Activated T-cell treated with anti-CD3 and anti-CD28 coated beads, Interleukin-2, amount 50 U/mL, for 72 hours (primary cell): Measurements from ENCODE around the gene RGS8. TPM values are rescaled to one million over a fixed set of nuclear protein-coding genes. Genes with fewer than 3 reads are reported as not detected.
A peak's percentile ranks its signal among the peaks of the same experiment; 100 is the strongest.

Experiments
- ATAC-seq, 2 donors: fragments of 150-1000 bp; cut with Tn5 transposase; replicated peaks in 1 of 2; 2 replicates each; pipeline ENCODE4 v1.10.0; 2021; ENCODE audit warnings: moderate library complexity in 2 of 2, mild to moderate bottlenecking in 1 of 2
- DNase-seq, 2 donors: peaks; one replicate each; pipeline ENCODE4 v3.0.0; 2021 to 2022; ENCODE audit warnings: mixed read lengths in 1 of 2
- H3K27ac Mint-ChIP-seq: one replicate; pipeline ENCODE4 v1.8.0; 2022; ENCODE audit warnings: mild to moderate bottlenecking, moderate library complexity, mixed read lengths
- H3K27me3 Mint-ChIP-seq: one replicate; pipeline ENCODE4 v1.8.0; 2022; ENCODE audit warnings: low read depth, mixed read lengths
- H3K36me3 Mint-ChIP-seq, 2 donors: one replicate each; pipeline ENCODE4 v1.8.0; 2022; ENCODE audit warnings: mixed read lengths in 2 of 2, mild to moderate bottlenecking in 1 of 2; ENCODE audit not compliant: insufficient read depth in 2 of 2
- H3K4me1 Mint-ChIP-seq: one replicate; pipeline ENCODE4 v1.8.0; 2022; ENCODE audit warnings: low read depth, mixed read lengths
- H3K4me3 Mint-ChIP-seq, 2 donors: one replicate each; pipeline ENCODE4 v1.8.0; 2022; ENCODE audit warnings: mild to moderate bottlenecking in 2 of 2, mixed read lengths in 2 of 2, moderate library complexity in 2 of 2
- H3K9me3 Mint-ChIP-seq, 2 donors: one replicate each; pipeline ENCODE4 v1.8.0; 2022; ENCODE audit warnings: mixed read lengths in 2 of 2
- total RNA-seq, 2 donors: library from RNA; stranded (reverse); gene quantifications; one replicate each; pipeline ENCODE4 v1.2.3, GENCODE V29; 2022

RGS8 gene
- total RNA-seq, 2 donors from 2014 or later = 0.05 TPM; not detected in 1

DNA sequence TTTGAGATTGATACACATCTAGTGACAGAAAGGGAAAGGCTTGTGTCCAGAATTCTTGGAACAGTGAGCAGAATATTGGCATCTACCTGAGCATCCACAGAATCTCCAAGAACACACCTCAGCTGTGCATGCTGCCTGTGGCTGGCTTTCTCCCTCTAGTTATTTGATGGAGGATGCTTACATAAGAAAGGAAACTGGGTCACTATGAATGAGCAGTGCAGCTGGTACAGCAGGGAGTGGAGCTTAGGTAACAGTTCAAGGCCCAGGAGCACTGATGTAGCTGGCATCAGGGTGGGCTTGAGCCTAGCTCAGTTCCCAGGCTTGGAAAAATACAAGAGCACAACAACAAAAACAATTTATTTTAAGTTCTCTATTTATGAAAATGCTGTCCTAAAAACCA, 26.3 kb downstream of the RGS8 start:
- no peaks in the 10 kb centered on the region for H3K9me3 Mint-ChIP-seq
- H3K36me3 Mint-ChIP-seq = no peaks in the 10 kb centered on the region
- DNase-seq (no peak), ATAC-seq (no peak)
- H3K4me1 Mint-ChIP-seq = no peaks in the 10 kb centered on the region
- no peak overlapping the region for H3K27ac Mint-ChIP-seq
- H3K4me3 Mint-ChIP-seq = no peak overlapping the region
- H3K27me3 Mint-ChIP-seq = peaks cover 25% of the 10 kb centered on the region

DNA sequence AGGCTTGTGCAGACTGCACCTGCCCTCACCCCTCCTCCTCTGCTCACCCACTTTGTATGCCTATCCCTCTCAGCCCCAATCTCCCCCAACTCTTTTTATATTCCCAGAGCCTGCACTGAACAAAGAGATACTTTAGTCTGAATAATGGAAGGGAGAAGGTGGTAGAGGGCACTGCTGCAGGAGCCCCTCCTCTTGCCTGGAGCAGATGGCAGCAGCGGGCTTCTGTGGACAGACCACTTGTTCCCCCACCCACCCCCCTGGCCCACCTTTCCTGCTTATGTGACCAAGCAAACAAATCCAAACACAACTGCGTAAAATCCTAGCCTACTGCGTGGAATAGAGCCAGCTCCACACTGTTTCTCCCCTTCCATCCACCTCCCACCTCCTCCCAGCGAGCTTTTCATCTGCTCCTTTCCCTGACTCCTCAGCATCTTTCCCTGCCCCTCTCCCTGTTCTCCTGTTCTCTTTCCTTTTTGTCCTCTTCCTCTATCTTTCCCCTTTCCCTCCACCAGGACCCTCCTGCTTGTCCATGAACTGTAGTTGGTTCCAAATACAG, 27.5 kb downstream of the RGS8 start:
- H3K36me3 Mint-ChIP-seq = no peaks in the 10 kb centered on the region
- no peaks in the 10 kb centered on the region for H3K4me1 Mint-ChIP-seq
- no peaks in the 10 kb centered on the region for H3K9me3 Mint-ChIP-seq
- ATAC-seq (no peak), DNase-seq (no peak)
- H3K27me3 Mint-ChIP-seq = peaks cover 14% of the 10 kb centered on the region
- no peak overlapping the region for H3K27ac Mint-ChIP-seq
- H3K4me3 Mint-ChIP-seq = no peak overlapping the region

DNA sequence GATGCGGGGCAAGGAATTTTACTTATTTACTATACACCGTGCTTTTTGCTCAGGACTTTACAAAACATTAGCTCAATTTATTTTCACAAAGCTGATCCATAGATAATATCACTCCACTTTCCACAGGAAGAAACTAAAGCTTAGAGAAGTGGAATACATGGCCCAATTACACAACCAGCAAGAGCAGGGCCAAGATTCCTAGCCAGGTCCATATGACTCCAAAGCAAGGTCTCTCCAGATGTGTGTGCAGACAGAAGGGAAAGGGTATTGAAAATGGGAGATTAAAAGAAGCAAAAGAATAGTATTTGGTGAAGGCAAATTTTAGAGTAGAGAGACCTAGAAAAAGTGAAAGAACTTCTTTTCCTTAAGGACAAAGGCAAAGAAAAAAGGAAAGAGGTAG, 30.4 kb downstream of the RGS8 start:
- Mint-ChIP-seq H3K4me3 (no peak overlapping the region), H3K27ac (no peak overlapping the region), H3K36me3 (no peaks in the 10 kb centered on the region), H3K9me3 (no peaks in the 10 kb centered on the region), H3K4me1 (peaks cover 8% of the 10 kb centered on the region), H3K27me3 (peaks cover 4% of the 10 kb centered on the region)
- DNase-seq (no peak), ATAC-seq (no peak)

DNA sequence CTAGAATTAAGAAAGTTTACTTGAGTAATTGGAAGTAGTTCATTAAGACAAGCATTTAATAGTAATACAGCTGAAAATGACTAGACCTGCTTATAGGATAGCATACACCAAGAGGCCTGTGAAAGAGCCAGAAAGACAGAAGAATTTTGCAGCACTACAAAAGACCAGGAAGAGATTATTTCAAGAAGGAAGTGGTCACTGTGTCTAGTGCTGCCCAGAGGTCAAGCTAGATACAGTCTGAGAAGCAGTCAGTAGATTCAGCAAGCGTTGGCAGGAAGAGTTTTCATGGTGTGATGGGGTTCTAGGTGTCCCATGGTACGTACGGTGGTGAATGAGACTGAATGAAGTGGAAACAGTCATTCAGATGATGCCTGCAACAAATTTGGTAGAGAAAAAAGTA, 31.5 kb downstream of the RGS8 start:
- Mint-ChIP-seq H3K4me1 (peaks cover 12% of the 10 kb centered on the region), H3K36me3 (no peaks in the 10 kb centered on the region), H3K27ac (no peak overlapping the region), H3K9me3 (no peaks in the 10 kb centered on the region), H3K27me3 (peaks cover 9% of the 10 kb centered on the region), H3K4me3 (no peak overlapping the region)
- ATAC-seq = no peak
- DNase-seq = no peak

GRCh38 chr1:182651339-182651724, 33.1 kb downstream of the RGS8 start:
- H3K36me3 Mint-ChIP-seq = no peaks in the 10 kb centered on the region
- no peak overlapping the region for H3K27ac Mint-ChIP-seq
- no peak overlapping the region for H3K4me3 Mint-ChIP-seq
- DNase-seq (no peak), ATAC-seq (no peak)
- peaks cover 13% of the 10 kb centered on the region for H3K4me1 Mint-ChIP-seq
- no peaks in the 10 kb centered on the region for H3K9me3 Mint-ChIP-seq
- peaks cover 10% of the 10 kb centered on the region for H3K27me3 Mint-ChIP-seq

DNA sequence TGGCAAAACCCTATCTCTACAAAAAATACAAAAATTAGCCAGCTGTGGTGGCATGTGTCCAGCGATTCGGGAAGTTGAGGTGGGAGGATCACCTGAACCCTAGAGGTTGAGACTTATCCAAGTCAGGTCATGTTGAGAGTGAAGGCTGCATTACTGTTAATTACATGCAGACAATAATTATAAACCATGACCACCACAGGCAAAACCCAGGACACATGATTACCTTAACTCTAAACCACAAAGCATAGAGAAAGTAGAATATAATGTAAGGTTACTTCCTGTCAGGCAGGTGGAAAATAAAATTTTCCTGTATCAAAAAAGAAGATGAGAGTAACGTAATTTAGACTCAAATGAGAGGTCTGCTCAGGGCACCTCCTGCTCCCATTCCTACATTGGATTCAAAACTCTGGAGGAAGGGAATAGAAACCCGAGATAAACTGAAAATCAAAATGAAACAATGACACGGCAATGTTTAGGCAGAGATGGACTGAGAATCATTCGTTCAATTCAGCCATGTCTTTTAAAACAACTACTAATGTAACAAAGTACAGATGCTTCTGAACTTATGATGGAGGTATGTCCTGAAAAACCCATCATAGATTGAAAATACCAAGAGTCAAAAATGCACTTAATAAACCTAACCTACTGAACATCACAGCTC, 33.6 kb downstream of the RGS8 start:
- DNase-seq (no peak), ATAC-seq (no peak)
- Mint-ChIP-seq H3K27me3 (peaks cover 10% of the 10 kb centered on the region), H3K36me3 (no peaks in the 10 kb centered on the region), H3K4me3 (no peak overlapping the region), H3K9me3 (peaks cover 0 to 3% of the 10 kb centered on the region in 2 donors), H3K4me1 (peaks cover 13% of the 10 kb centered on the region), H3K27ac (peak overlapping the region; percentile 59)

GRCh38 chr1:182649041-182649440, 35.3 kb downstream of the RGS8 start:
- H3K4me3 Mint-ChIP-seq = no peak overlapping the region
- peaks cover 0 to 5% of the 10 kb centered on the region in 2 donors for H3K9me3 Mint-ChIP-seq
- DNase-seq (no peak), ATAC-seq (no peak)
- H3K4me1 Mint-ChIP-seq = peaks cover 13% of the 10 kb centered on the region
- H3K36me3 Mint-ChIP-seq = no peaks in the 10 kb centered on the region
- peaks cover 16% of the 10 kb centered on the region for H3K27me3 Mint-ChIP-seq
- no peak overlapping the region for H3K27ac Mint-ChIP-seq

DNA sequence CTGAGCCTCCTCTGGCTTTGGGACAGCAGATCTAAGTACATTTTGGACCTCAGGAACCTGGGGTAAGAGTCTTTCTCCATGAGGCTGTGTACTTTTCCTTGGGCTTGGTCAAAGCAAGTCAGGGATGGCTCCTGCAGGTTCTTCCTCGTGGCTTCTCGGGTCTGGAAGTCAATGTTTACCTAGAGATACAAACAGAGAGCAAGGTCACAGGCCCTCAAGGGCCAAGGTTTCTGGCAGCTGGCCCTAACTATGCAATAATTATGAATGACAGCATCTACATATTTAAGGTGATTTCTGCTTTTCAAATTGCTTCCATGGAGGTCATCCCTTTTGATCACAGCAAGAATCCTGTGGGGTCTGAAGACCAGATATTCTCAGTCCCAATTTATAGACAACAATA, 37.6 kb downstream of the RGS8 start:
- Mint-ChIP-seq H3K27ac (no peak overlapping the region), H3K4me3 (no peak overlapping the region), H3K4me1 (peaks cover 13% of the 10 kb centered on the region), H3K27me3 (peaks cover 16% of the 10 kb centered on the region), H3K36me3 (no peaks in the 10 kb centered on the region), H3K9me3 (peaks cover 0 to 5% of the 10 kb centered on the region in 2 donors)
- no peak for DNase-seq
- ATAC-seq = no peak

DNA sequence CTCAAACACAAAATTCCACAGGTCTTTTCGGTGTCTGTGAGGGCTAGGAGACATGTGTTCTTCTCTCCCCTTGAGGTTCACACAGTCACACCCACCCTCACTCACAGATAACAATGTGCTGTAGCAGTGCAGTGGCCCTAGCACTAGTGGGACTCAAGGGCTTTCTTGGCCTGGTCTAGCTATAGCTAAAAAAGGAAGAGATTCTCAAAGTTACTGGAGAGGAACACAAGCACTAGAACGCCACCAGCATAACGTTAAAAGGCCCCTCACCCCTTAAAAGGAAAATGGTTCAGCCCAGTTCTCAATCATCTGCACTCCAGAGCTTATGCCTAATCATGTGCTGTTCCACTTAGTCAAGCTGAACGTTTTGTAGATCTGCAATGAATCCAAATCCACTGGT, 39.5 kb downstream of the RGS8 start:
- ATAC-seq (no peak), DNase-seq (no peak)
- Mint-ChIP-seq H3K9me3 (peaks cover 0 to 5% of the 10 kb centered on the region in 2 donors), H3K4me3 (no peak overlapping the region), H3K36me3 (no peaks in the 10 kb centered on the region), H3K27me3 (peaks cover 16% of the 10 kb centered on the region), H3K4me1 (peaks cover 5% of the 10 kb centered on the region), H3K27ac (no peak overlapping the region)

DNA sequence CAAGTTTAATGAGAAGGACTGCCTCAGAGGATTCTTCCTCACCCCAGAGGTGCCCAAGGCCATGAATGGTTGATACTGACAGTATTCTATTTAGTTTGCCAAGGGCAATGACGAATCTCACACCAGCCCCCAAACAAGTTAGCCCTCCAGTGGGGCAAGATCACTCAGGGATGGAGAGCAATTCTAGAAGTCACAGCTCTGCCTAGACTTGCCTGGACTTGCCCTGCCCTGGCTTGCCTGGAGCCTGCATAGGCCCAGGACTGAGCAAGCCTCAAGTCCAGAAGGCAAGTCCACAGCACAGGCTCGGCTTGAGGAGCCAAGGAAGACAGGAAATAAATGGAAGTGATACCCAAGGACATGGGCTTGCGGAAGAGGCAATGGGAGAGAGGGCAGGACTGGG, 40.7 kb downstream of the RGS8 start:
- ATAC-seq (no peak), DNase-seq (no peak)
- Mint-ChIP-seq H3K36me3 (no peaks in the 10 kb centered on the region), H3K4me1 (peaks cover 5% of the 10 kb centered on the region), H3K4me3 (no peak overlapping the region), H3K27me3 (peaks cover 15% of the 10 kb centered on the region), H3K27ac (no peak overlapping the region), H3K9me3 (peaks cover 0 to 5% of the 10 kb centered on the region in 2 donors)

DNA sequence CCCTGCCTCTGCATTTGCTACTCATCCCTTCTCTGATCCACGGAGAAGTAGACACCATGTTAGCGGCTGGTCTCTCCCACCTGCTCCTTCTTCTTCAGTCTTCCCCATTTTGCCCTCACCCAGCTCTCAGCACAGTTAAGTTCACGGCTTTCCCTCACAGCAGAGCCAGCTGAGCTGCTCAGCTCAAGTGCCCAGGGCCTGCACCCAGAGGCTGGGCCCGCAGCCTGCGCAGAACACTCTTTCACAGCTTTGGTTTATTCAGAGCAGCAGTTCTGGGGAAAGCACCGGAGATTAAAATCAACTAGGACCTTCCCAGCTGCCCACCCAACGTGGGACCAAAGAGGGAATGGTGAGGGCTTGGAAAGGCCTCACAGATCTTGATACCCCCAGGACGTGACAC, 41.9 kb downstream of the RGS8 start:
- no peaks in the 10 kb centered on the region for H3K36me3 Mint-ChIP-seq
- peaks cover 12% of the 10 kb centered on the region for H3K27me3 Mint-ChIP-seq
- H3K4me3 Mint-ChIP-seq = no peak overlapping the region
- H3K4me1 Mint-ChIP-seq = no peaks in the 10 kb centered on the region
- DNase-seq (no peak), ATAC-seq (no peak)
- H3K9me3 Mint-ChIP-seq = peaks cover 0 to 5% of the 10 kb centered on the region in 2 donors
- no peak overlapping the region for H3K27ac Mint-ChIP-seq

GRCh38 chr1:182641561-182641960, 42.8 kb downstream of the RGS8 start:
- no peak for ATAC-seq

DNA sequence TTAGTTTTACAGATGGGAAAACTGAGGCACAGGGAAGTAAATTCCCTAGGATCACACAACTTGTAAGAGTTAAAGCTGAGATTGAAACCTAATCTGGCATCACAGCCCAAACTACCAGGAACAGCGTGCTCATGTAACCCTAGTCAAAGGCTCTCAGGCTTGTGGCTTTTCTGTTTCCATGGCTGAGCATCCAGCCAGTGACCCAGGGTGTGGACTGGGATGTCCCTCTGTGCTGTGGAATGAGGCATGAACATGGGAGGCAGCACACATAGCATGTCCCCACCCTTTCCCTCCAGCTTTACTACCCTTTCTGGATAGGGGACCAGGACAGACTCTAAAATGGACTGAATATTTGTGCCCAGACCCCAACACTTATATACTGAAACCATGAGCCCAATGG, 45.1 kb downstream of the RGS8 start:
- no peak overlapping the region for H3K4me3 Mint-ChIP-seq
- H3K36me3 Mint-ChIP-seq = no peaks in the 10 kb centered on the region

More at GRCh38 chr1:182641561-182641960, 42.8 kb downstream of the RGS8 start:
- Mint-ChIP-seq H3K4me1 (no peaks in the 10 kb centered on the region), H3K4me3 (no peak overlapping the region), H3K9me3 (peaks cover 0 to 5% of the 10 kb centered on the region in 2 donors), H3K27ac (no peak overlapping the region), H3K36me3 (no peaks in the 10 kb centered on the region), H3K27me3 (peaks cover 16% of the 10 kb centered on the region)
- DNase-seq = no peak

DNA sequence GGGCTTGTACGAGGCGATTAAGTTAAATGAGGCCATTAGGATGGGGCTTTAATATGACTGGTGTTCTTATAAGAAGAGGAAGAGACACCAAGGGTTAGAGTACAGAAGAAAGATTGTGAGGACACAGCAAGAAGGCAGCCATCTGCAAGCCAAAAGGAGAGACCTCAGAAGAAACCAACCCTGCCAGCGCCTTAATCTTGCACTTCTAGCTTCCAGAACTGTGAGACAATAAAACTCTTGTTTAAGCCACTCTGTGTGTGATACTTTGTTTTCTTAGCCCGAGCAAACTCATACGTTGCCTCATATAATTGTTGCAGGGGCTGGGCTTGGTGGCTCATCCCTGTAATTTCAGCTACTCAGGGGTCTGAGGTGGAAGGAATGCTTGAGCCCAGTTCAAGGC, 46.6 kb downstream of the RGS8 start:
- H3K36me3 Mint-ChIP-seq = no peaks in the 10 kb centered on the region
- no peak for DNase-seq
- H3K27me3 Mint-ChIP-seq = peaks cover 27% of the 10 kb centered on the region
- no peak overlapping the region for H3K4me3 Mint-ChIP-seq
- H3K9me3 Mint-ChIP-seq = no peaks in the 10 kb centered on the region
- H3K4me1 Mint-ChIP-seq = peaks cover 4% of the 10 kb centered on the region
- no peak overlapping the region for H3K27ac Mint-ChIP-seq
- no peak for ATAC-seq

More for the DNA sequence above, 45.1 kb downstream of the RGS8 start:
- Mint-ChIP-seq H3K27ac (no peak overlapping the region), H3K9me3 (no peaks in the 10 kb centered on the region), H3K4me1 (no peaks in the 10 kb centered on the region), H3K27me3 (peaks cover 12% of the 10 kb centered on the region)
- no peak for ATAC-seq
- no peak for DNase-seq
